ENCODE measurements around the gene TPK1.

The TPK1 gene

GRCh38 chr7:144415858-144416257, 420.0 kb downstream of the TPK1 start:
- no peak for DNase-seq (ENCODE audit: low read depth in 2 of 2, low spot score in 1 of 2)

- no peak for DNase-seq (ENCODE audit: low read depth in 2 of 2, low spot score in 1 of 2)
These were observed 421.0 kb downstream of the TPK1 start for GRCh38 chr7:144414815-144415214.

GRCh38 chr7:144410441-144410840, 425.4 kb downstream of the TPK1 start:
- no peak for DNase-seq (ENCODE audit: low read depth in 2 of 2, low spot score in 1 of 2)

- no peak for DNase-seq (ENCODE audit: low read depth in 2 of 2, low spot score in 1 of 2)
These were observed 427.7 kb downstream of the TPK1 start for GRCh38 chr7:144408121-144408520.

- DNase-seq (ENCODE audit: low read depth in 2 of 2, low spot score in 1 of 2), result no peak
These were observed 428.5 kb downstream of the TPK1 start for GRCh38 chr7:144407266-144407931.

GRCh38 chr7:144404946-144405345, 430.9 kb downstream of the TPK1 start:
- DNase-seq (ENCODE audit: low read depth in 2 of 2, low spot score in 1 of 2), result no peak

- no peak for DNase-seq (ENCODE audit: low read depth in 2 of 2, low spot score in 1 of 2)
These were observed 432.2 kb downstream of the TPK1 start, which contains the start of gene NOBOX for GRCh38 chr7:144403649-144404061. Gene NOBOX (minus strand): TSS chr7:144403693.

GRCh38 chr7:144403102-144403501, 432.8 kb downstream of the TPK1 start:
- DNase-seq (ENCODE audit: low read depth in 2 of 2, low spot score in 1 of 2), result no peak
